Neural progenitor cell (in vitro differentiated cells): ENCODE data around the gene BPIFB6.

Experiments used
- CTCF ChIP-seq: fragments of 200-600 bp; sonication (generic); IDR thresholded peaks from 2 replicates; pipeline ENCODE4 v1.5.1; 2017; ENCODE audit warnings: antibody characterized with exemption, mild to moderate bottlenecking
- EZH2 ChIP-seq: fragments of 200-600 bp; sonication (generic); IDR thresholded peaks from 2 replicates; pipeline ENCODE4 v1.6.1; 2017; ENCODE audit warnings: antibody characterized with exemption, mild to moderate bottlenecking, moderate library complexity
- EZH2phosphoT487 ChIP-seq: fragments of 200-600 bp; sonication (generic); IDR thresholded peaks from 2 replicates; pipeline ENCODE4 v1.6.1; 2017; ENCODE audit warnings: antibody characterized with exemption

DNA sequence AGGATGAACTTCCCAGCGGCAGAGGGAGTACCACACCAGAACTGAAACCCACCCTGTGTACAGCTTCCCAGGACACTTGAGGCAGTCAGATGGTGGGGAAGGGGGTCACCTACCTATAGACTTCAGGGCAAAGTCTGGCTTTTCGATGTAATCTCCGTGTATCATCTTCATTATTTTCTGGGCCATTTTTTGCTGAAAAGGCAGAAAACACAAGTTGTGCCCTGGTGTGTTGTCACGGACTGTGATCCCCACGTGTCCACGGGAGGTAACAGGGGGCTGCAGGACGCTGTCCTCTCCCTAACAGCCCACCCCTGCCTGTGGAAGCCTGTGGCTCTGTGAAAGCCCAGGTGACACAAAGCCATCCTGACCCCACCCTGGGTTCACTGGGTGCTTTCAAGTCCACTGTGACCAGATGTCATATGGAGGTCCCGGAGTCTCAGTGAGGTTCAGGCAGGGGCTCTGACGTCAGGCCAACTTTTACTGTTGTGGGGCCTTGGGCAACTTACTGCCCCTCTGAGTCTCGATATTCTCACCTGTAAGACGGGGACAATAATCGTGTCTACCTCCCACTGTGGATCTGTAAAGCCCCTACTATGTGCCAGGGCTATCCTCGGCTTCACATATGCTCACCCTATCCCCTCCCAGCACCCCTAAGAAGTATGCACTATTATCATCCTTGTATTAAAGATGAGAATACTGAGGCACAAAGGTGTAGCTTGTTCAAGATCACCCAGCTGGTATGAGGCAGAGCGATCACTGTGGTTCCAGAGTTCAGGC, 41.8 kb upstream of the BPIFB6 start:
- TF ChIP-seq CTCF (no peak), EZH2 (no peak), EZH2phosphoT487 (no peak)
